Uterus (tissue), 4 donors: Measurements from ENCODE around the gene TMCO6. TPM values are rescaled to one million over a fixed set of nuclear protein-coding genes. Genes with fewer than 3 reads are reported as not detected.
"Not testable (repeated sequence)": the region's sequence is repeated elsewhere in the genome, so short reads cannot be mapped to it uniquely, and the experiment has no call there.

ENCODE experiments used
- DNase-seq, 2 donors: peaks; one replicate each; pipeline ENCODE4 v3.0.0-alpha.2; 2019 to 2020
- H3K27ac ChIP-seq, 2 donors: fragments of 200-600 bp; sonication (generic); 1 replicate in 1 of 2; 2 replicates in 1 of 2; pipeline ENCODE4 v1.5.1; 2016 to 2018
- H3K27me3 ChIP-seq, 2 donors: fragments of 200-600 bp; sonication (generic); one replicate each; pipeline ENCODE4 v1.5.1; 2018 to 2019; ENCODE audit warnings: control low read depth in 1 of 2
- H3K36me3 ChIP-seq, 2 donors: fragments of 200-600 bp; sonication (generic); one replicate each; pipeline ENCODE4 v1.5.1; 2019; ENCODE audit warnings: control low read depth in 1 of 2
- H3K4me1 ChIP-seq, 2 donors: fragments of 200-600 bp; sonication (generic); one replicate each; pipeline ENCODE4 v1.5.1; 2018 to 2019; ENCODE audit warnings: control low read depth in 1 of 2
- H3K4me3 ChIP-seq, 2 donors: fragments of 200-600 bp; sonication (generic); 1 replicate in 1 of 2; 2 replicates in 1 of 2; pipeline ENCODE4 v1.5.1; 2018 to 2019; ENCODE audit warnings: mild to moderate bottlenecking in 1 of 2
- H3K9me3 ChIP-seq, 2 donors: fragments of 200-600 bp; sonication (generic); one replicate each; pipeline ENCODE4 v1.5.1; 2019; ENCODE audit warnings: control low read depth in 1 of 2
- CTCF ChIP-seq, 4 experiments: fragments of 200-600 bp in 2 of 4; fragments of 450-650 bp in 2 of 4; sonication (generic) in 2 of 4; IDR thresholded peaks; one replicate each; pipeline ENCODE4 v1.5.1; 2016 to 2019; ENCODE audit warnings: antibody characterized with exemption in 4 of 4, mild to moderate bottlenecking in 2 of 4, moderate library complexity in 1 of 4
- POLR2A ChIP-seq, 2 donors: fragments of 450-650 bp; IDR thresholded peaks; one replicate each; pipeline ENCODE4 v1.6.1; 2016; ENCODE audit warnings: antibody characterized with exemption in 2 of 2, mild to moderate bottlenecking in 1 of 2, moderate library complexity in 1 of 2
- intact Hi-C: fragments of 100-400 bp; cut with DNase I; formaldehyde crosslinking; loops from one replicate; pipeline ENCODE4 v1.15.1; 2023; ENCODE audit warnings: low total_unique reads
- total RNA-seq, 4 donors: library from RNA; depleted of rRNA in 3 of 4; stranded (reverse); fragments of >200 nt in 3 of 4; gene quantifications; one replicate each; pipeline versions ENCODE4 v1.1.0 to v1.2.4, GENCODE V29; 2014 to 2023
- donor health status: DM: yes; HTN: yes; CAD: no.

TMCO6 gene
- total RNA-seq, 4 donors from 2014 or later, result 6.2 to 36.2 (median 22.7) TPM

GRCh38 chr5:140595538-140596300 lies 43.5 kb upstream of the TMCO6 start:
- no peak for DNase-seq
- no peaks in the 10 kb centered on the region for H3K9me3 ChIP-seq
- H3K36me3 ChIP-seq, result no peaks in the 10 kb centered on the region
- H3K27me3 ChIP-seq, result no peaks in the 10 kb centered on the region
- H3K4me1 ChIP-seq, result no peaks in the 10 kb centered on the region
- intact Hi-C loops, result no loop called here
- H3K27ac ChIP-seq, result no peak overlapping the region
- TF ChIP-seq POLR2A (IDR thresholded peaks at IDR 0.05) (no peak), CTCF (IDR thresholded peaks at IDR 0.05) (no peak)
- H3K4me3 ChIP-seq, result no peak overlapping the region

GRCh38 chr5:140596321-140596741 lies 42.9 kb upstream of the TMCO6 start:
- no peak for TF ChIP-seq POLR2A (IDR thresholded peaks at IDR 0.05)
- TF ChIP-seq CTCF (IDR thresholded peaks at IDR 0.05), result no peak
- H3K4me3 ChIP-seq, result no peak overlapping the region
- intact Hi-C loops, result no loop called here

GRCh38 chr5:140598836-140599235 lies 40.4 kb upstream of the TMCO6 start:
- Histone ChIP-seq H3K4me3 (no peak overlapping the region), H3K9me3 (no peaks in the 10 kb centered on the region), H3K27me3 (no peaks in the 10 kb centered on the region), H3K4me1 (no peaks in the 10 kb centered on the region), H3K27ac (no peak overlapping the region), H3K36me3 (no peaks in the 10 kb centered on the region)
- intact Hi-C loops, result no loop called here
- no peak for DNase-seq
- no peak for TF ChIP-seq POLR2A (IDR thresholded peaks at IDR 0.05)
- TF ChIP-seq CTCF (IDR thresholded peaks at IDR 0.05), result no peak

More at GRCh38 chr5:140596321-140596741, 42.9 kb upstream of the TMCO6 start:
- DNase-seq, result no peak
- Histone ChIP-seq H3K9me3 (no peaks in the 10 kb centered on the region), H3K36me3 (no peaks in the 10 kb centered on the region), H3K4me1 (no peaks in the 10 kb centered on the region), H3K27me3 (no peaks in the 10 kb centered on the region), H3K27ac (no peak overlapping the region)

- no peaks in the 10 kb centered on the region for H3K27me3 ChIP-seq
- intact Hi-C loops, result no loop called here
- no peaks in the 10 kb centered on the region for H3K9me3 ChIP-seq
- no peak for DNase-seq
- no peaks in the 10 kb centered on the region for H3K4me1 ChIP-seq
- no peak overlapping the region for H3K4me3 ChIP-seq
- no peak overlapping the region for H3K27ac ChIP-seq
- TF ChIP-seq POLR2A (IDR thresholded peaks at IDR 0.05) (no peak), CTCF (IDR thresholded peaks at IDR 0.05) (no peak)
- H3K36me3 ChIP-seq, result no peaks in the 10 kb centered on the region
These were observed 39.2 kb upstream of the TMCO6 start for GRCh38 chr5:140600096-140600495.

- TF ChIP-seq POLR2A (IDR thresholded peaks at IDR 0.05) (no peak), CTCF (IDR thresholded peaks at IDR 0.05) (no peak)
- no peak for DNase-seq
- Histone ChIP-seq H3K27ac (no peak overlapping the region), H3K4me3 (no peak overlapping the region), H3K36me3 (no peaks in the 10 kb centered on the region), H3K9me3 (no peaks in the 10 kb centered on the region), H3K4me1 (no peaks in the 10 kb centered on the region), H3K27me3 (no peaks in the 10 kb centered on the region)
- intact Hi-C loops, result no loop called here
These were observed 37.1 kb upstream of the TMCO6 start for GRCh38 chr5:140602147-140602546.

GRCh38 chr5:140603446-140603698 lies 35.9 kb upstream of the TMCO6 start:
- H3K36me3 ChIP-seq, H3K9me3 ChIP-seq, H3K27me3 ChIP-seq, intact Hi-C loops, DNase-seq, H3K4me3 ChIP-seq, H3K27ac ChIP-seq, H3K4me1 ChIP-seq: not testable (repeated sequence)
